Keratinocyte (primary cell): ENCODE measurements around the gene SBNO1. TPM values are rescaled to one million over a fixed set of nuclear protein-coding genes. Genes with fewer than 3 reads are reported as not detected.

Experiments used
- DNase-seq: peaks from one replicate; pipeline ENCODE4 v3.0.0-alpha.2; 2011; ENCODE audit warnings: low read depth, missing footprints, low spot score
- FAIRE-seq: peaks from 2 replicates; lab custom pipeline; 2011; peaks lifted over from hg19 to GRCh38; lab: Jason Lieb, UNC
- H2AFZ ChIP-seq: 2 replicates; pipeline ENCODE4 v1.6.0; 2012; ENCODE audit warnings: low read length, control low read depth, inconsistent platforms; ENCODE audit not compliant: control insufficient read depth
- H3K27ac ChIP-seq: 2 replicates; pipeline ENCODE4 v1.5.1; 2011; ENCODE audit warnings: low read length; ENCODE audit not compliant: control insufficient read depth, insufficient read depth
- H3K27me3 ChIP-seq: 3 replicates; pipeline ENCODE4 v1.6.0; 2011; ENCODE audit warnings: low read length; ENCODE audit not compliant: control insufficient read depth, insufficient read depth; ENCODE audit errors: extremely low read depth
- H3K36me3 ChIP-seq, 2 experiments: 2 replicates in 1 of 2; 3 replicates in 1 of 2; pipeline ENCODE4 v1.5.1; 2011; ENCODE audit warnings: low read length in 2 of 2, mild to moderate bottlenecking in 1 of 2; ENCODE audit not compliant: control insufficient read depth in 2 of 2, insufficient read depth in 2 of 2; ENCODE audit errors: extremely low read depth in 1 of 2
- H3K4me1 ChIP-seq: 3 replicates; pipeline ENCODE4 v1.5.1; 2011; ENCODE audit warnings: low read length; ENCODE audit not compliant: control insufficient read depth, insufficient read depth; ENCODE audit errors: extremely low read depth
- H3K4me2 ChIP-seq: 3 replicates; pipeline ENCODE4 v1.6.0; 2011; ENCODE audit warnings: low read depth, low read length; ENCODE audit not compliant: control insufficient read depth, insufficient read depth; ENCODE audit errors: extremely low read depth
- H3K4me3 ChIP-seq, 3 experiments: fragments of 200-600 bp in 1 of 3; sonication (generic) in 1 of 3; 2 replicates in 2 of 3; 3 replicates in 1 of 3; pipeline ENCODE4 v1.5.1; 2011 to 2016; ENCODE audit warnings: low read length in 3 of 3, mild to moderate bottlenecking in 3 of 3, control low read depth in 2 of 3, inconsistent platforms in 1 of 3, low read depth in 1 of 3, mixed read lengths in 1 of 3, mixed run types in 1 of 3, moderate library complexity in 1 of 3; ENCODE audit not compliant: control insufficient read depth in 2 of 3, insufficient read depth in 2 of 3; ENCODE audit errors: extremely low read depth in 1 of 3
- H3K79me2 ChIP-seq: 2 replicates; pipeline ENCODE4 v1.6.0; 2012; ENCODE audit warnings: low read length; ENCODE audit not compliant: control insufficient read depth, insufficient read depth
- H3K9ac ChIP-seq: 3 replicates; pipeline ENCODE4 v1.6.0; 2011; ENCODE audit warnings: low read length; ENCODE audit not compliant: control insufficient read depth, insufficient read depth; ENCODE audit errors: extremely low read depth
- H3K9me1 ChIP-seq: 3 replicates; pipeline ENCODE4 v1.6.0; 2011; ENCODE audit warnings: low read length; ENCODE audit not compliant: control insufficient read depth, insufficient read depth; ENCODE audit errors: extremely low read depth
- H3K9me3 ChIP-seq: 2 replicates; pipeline ENCODE4 v1.5.1; 2012; ENCODE audit warnings: low read depth, low read length; ENCODE audit not compliant: control insufficient read depth
- H4K20me1 ChIP-seq: 3 replicates; pipeline ENCODE4 v1.6.0; 2011; ENCODE audit warnings: low read length; ENCODE audit not compliant: control insufficient read depth, insufficient read depth; ENCODE audit errors: extremely low read depth
- CTCF ChIP-seq, 3 experiments: IDR thresholded peaks in 1 of 3; conservative IDR thresholded peaks in 1 of 3; optimal IDR thresholded peaks in 1 of 3; 2 replicates in 2 of 3; 3 replicates in 1 of 3; pipeline versions ENCODE3 to v1.5.1; 2011; ENCODE audit warnings: low read length in 3 of 3, mild to moderate bottlenecking in 3 of 3, moderate library complexity in 2 of 3, control low read depth in 1 of 3, inconsistent platforms in 1 of 3; ENCODE audit not compliant: insufficient read depth in 2 of 3; ENCODE audit errors: extremely low read depth in 1 of 3
- EZH2 ChIP-seq: IDR thresholded peaks from one replicate; pipeline ENCODE4 v1.6.1; 2012; ENCODE audit warnings: inconsistent platforms, mild to moderate bottlenecking, low read length, moderate library complexity
- dilution Hi-C: fragments of 300-500 bp; cut with MboI; formaldehyde crosslinking; loops from one replicate; pipeline ENCODE4 v1.7.0; 2020; ENCODE audit warnings: low sequenced_read_pairs; ENCODE audit not compliant: extremely low pct_ligation_motif_present
- polyA plus RNA-seq, 5 experiments: library from polyadenylated mRNA; depleted of rRNA in 3 of 5; stranded (reverse) in 3 of 5; stranded (forward) in 1 of 5; unstranded in 1 of 5; fragments of >200 nt; gene quantifications; 1 replicate in 1 of 5; 2 replicates in 3 of 5; 3 replicates in 1 of 5; pipeline versions ENCODE4 v1.2.1 to v1.2.3, GENCODE V29; 2011 to 2012; ENCODE audit warnings: missing spikeins in 2 of 5, low read depth in 1 of 5, low replicate concordance in 1 of 5

SBNO1 gene
- polyA plus RNA-seq, 1 donor (not counting 4 experiments of a cell fraction or from before 2014, with no cell fraction given) = 18.4 TPM

- peaks cover 7% of the 10 kb centered on the region for H4K20me1 ChIP-seq
- TF ChIP-seq EZH2 (no peak), CTCF (optimal IDR thresholded peaks at IDR 0.05 in 1 of 3, IDR thresholded peaks at IDR 0.05 in 1 of 3, conservative IDR thresholded peaks at IDR 0.05 in 1 of 3; ENCODE audit: extremely low read depth in 1 of 3, insufficient read depth in 2 of 3, low read length in 3 of 3) (no peak)
- dilution Hi-C loops = no loop called here
- no peak overlapping the region for H3K27ac ChIP-seq
- H3K4me2 ChIP-seq = no peak overlapping the region
- FAIRE-seq (no peak), DNase-seq (no peak)
- H3K27me3 ChIP-seq = no peaks in the 10 kb centered on the region
- no peaks in the 10 kb centered on the region for H3K9me3 ChIP-seq
- peaks cover 64% of the 10 kb centered on the region for H3K79me2 ChIP-seq
- H3K4me1 ChIP-seq = peaks cover 7% of the 10 kb centered on the region
- H3K36me3 ChIP-seq = peaks cover 24 to 29% of the 10 kb centered on the region in 2 experiments
- no peak overlapping the region for H2AFZ ChIP-seq
- no peaks in the 10 kb centered on the region for H3K9me1 ChIP-seq
- no peak overlapping the region for H3K4me3 ChIP-seq
- no peak overlapping the region for H3K9ac ChIP-seq
These were observed 98.6 kb downstream of the SBNO1 start for GRCh38 chr12:123265851-123266678.

- Histone ChIP-seq H3K9ac (no peak overlapping the region), H4K20me1 (peaks cover 7% of the 10 kb centered on the region), H3K79me2 (peaks cover 52% of the 10 kb centered on the region), H3K4me3 (no peak overlapping the region), H3K27ac (no peak overlapping the region), H3K9me3 (no peaks in the 10 kb centered on the region), H3K4me1 (peaks cover 10% of the 10 kb centered on the region), H3K27me3 (no peaks in the 10 kb centered on the region), H3K9me1 (no peaks in the 10 kb centered on the region), H2AFZ (no peak overlapping the region), H3K4me2 (no peak overlapping the region), H3K36me3 (peaks cover 29 to 30% of the 10 kb centered on the region in 2 experiments)
- DNase-seq (no peak), FAIRE-seq (no peak)
- dilution Hi-C loops = no loop called here
- peak in 2 of 3 experiments; percentile 12 to 49 for TF ChIP-seq CTCF (optimal IDR thresholded peaks at IDR 0.05 in 1 of 3, IDR thresholded peaks at IDR 0.05 in 1 of 3, conservative IDR thresholded peaks at IDR 0.05 in 1 of 3; ENCODE audit: extremely low read depth in 1 of 3, insufficient read depth in 2 of 3, low read length in 3 of 3)
- TF ChIP-seq EZH2 = no peak
These were observed 100.0 kb downstream of the SBNO1 start for GRCh38 chr12:123264642-123265041.
